ENCODE results near the gene RPL11. TPM values are rescaled to one million over a fixed set of nuclear protein-coding genes. Genes with fewer than 3 reads are reported as not detected.
A peak's percentile ranks its signal among the peaks of the same experiment; 100 is the strongest.

The RPL11 gene
- 1,031 and 1,441 TPM in 2 replicates for total RNA-seq (2014; rRNA removed)
- percentile 99 among the genes with signal in this experiment for Bru-seq, nascent RNA
- percentile 99 among the genes with signal in this experiment for BruChase-seq, experiment 1, labeled RNA remaining after a 6-hour chase
- BruChase-seq, experiment 2, labeled RNA remaining after a 2-hour chase: percentile 99 among the genes with signal in this experiment
- long read RNA-seq, transcript RPL11-206 (6 exons, 1,017 nt): major isoform, 365 of 1,351 reads
- long read RNA-seq, transcript RPL11-201 (6 exons, 660 nt): minor isoform, 45 of 1,351 reads
- long read RNA-seq, transcript RPL11-203 (5 exons, 879 nt): minor isoform, 23 of 1,351 reads
- long read RNA-seq, partial matches to known transcripts: 902 of 1,351 reads
- long read RNA-seq, other reads (novel, unspliced or antisense): 13 of 1,351 reads

DNA sequence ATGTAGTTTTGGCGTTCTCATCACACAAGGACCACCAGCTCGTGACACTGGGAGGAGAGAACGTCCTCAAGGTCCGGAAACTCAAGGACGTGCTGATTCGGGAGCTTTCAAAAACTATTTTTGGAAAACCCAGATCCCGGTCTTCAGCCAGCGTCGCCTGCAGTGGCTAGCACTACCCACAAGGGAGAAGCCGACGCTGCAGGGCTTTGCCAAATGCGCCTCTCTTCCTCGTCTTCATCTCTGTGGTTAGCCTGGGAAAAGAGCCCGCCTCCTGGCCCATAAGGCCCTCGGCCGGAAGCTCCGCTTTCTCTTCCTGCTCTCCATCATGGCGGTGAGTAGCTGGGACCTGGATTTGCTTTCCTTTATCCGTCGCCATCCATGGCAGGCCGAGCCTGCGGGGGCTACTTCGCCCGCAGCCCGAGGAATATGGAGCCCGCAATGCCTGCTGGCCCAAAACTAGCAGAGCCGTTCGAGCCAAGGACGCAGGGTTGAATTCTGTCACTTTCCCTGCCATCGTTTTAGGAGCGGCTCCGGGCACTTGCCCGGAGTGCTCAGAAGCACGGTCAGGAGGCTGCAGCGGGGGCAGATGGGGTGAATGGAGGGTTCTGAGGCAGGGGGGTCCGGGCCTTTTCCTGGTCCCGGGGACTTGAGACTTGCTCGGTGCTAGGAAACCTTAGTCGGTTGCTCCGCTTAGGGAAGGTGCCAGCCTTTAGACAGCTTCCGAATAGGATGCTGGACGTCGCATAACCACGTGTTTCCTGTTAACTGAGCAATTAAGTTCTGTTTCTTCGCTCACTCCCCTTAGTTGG lies at the start of gene RPL11:
RPL11 (plus strand) TSS at position 308 of the 809 bp plus-strand sequence; CDS start at position 326, 18 bp downstream.
- ATAC-seq: peak; percentile 99
- peak; percentile 97 for DNase-seq
- ChIA-PET POLR2A (ENCODE audit: unreplicated experiment) (interaction anchor here (0.5 to 1.0 kb wide), 5 partner anchors 8 to 591 kb away, joined by 3 to 22 read pairs (median 3); no protein-coding TSS in a partner anchor), CTCF (interaction anchor here (0.8 kb wide), 1 partner anchor 148 kb away, joined by 10 read pairs; no protein-coding TSS in a partner anchor)
- peaks cover 52% of the 10 kb centered on the region for H3K79me2 ChIP-seq (ENCODE audit: low read length)
- H3K9me3 ChIP-seq (ENCODE audit: low read length): no peaks in the 10 kb centered on the region
- intact Hi-C loops (cut with micrococcal nuclease): no loop called here
- no peaks in the 10 kb centered on the region for H3K27me3 ChIP-seq (ENCODE audit: low read length)
- TSS peak; percentile 61 for BruUV-seq (replicated peaks)
- peak within 1 kb of the TSS; percentile 47 for H3K27ac ChIP-seq (ENCODE audit: low read length)
- H3K36me3 ChIP-seq (ENCODE audit: low read depth, low read length): peaks cover 46% of the 10 kb centered on the region
- TF ChIP-seq, protein P1, sequence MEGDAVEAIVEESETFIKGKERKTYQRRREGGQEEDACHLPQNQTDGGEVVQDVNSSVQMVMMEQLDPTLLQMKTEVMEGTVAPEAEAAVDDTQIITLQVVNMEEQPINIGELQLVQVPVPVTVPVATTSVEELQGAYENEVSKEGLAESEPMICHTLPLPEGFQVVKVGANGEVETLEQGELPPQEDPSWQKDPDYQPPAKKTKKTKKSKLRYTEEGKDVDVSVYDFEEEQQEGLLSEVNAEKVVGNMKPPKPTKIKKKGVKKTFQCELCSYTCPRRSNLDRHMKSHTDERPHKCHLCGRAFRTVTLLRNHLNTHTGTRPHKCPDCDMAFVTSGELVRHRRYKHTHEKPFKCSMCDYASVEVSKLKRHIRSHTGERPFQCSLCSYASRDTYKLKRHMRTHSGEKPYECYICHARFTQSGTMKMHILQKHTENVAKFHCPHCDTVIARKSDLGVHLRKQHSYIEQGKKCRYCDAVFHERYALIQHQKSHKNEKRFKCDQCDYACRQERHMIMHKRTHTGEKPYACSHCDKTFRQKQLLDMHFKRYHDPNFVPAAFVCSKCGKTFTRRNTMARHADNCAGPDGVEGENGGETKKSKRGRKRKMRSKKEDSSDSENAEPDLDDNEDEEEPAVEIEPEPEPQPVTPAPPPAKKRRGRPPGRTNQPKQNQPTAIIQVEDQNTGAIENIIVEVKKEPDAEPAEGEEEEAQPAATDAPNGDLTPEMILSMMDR (conservative IDR thresholded peaks at IDR 0.05; ENCODE audit: low read depth, low read length): peak; percentile 66
- TF ChIP-seq EZH2phosphoT487 (IDR thresholded peaks at IDR 0.05; ENCODE audit: borderline replicate concordance, low read length) (no peak), EZH2 (IDR thresholded peaks at IDR 0.05; ENCODE audit: low read length, unreplicated experiment) (no peak)
- peak within 1 kb of the TSS; percentile 86 for H3K4me2 ChIP-seq (ENCODE audit: low read length)
- H4K20me1 ChIP-seq (ENCODE audit: low read length): peaks cover 46% of the 10 kb centered on the region
- H2AFZ ChIP-seq (ENCODE audit: low read length): peak within 1 kb of the TSS; percentile 55
- peaks cover 21% of the 10 kb centered on the region for H3K4me1 ChIP-seq (ENCODE audit: insufficient read depth, low read length)
- peak within 1 kb of the TSS; percentile 98 for H3K9ac ChIP-seq (ENCODE audit: low read length)
- H3K4me3 ChIP-seq (ENCODE audit: low read length): peak within 1 kb of the TSS; percentile 95
- H3F3A ChIP-seq (ENCODE audit: low read length, unreplicated experiment): no peaks in the 10 kb centered on the region
- no peaks in the 10 kb centered on the region for H3K9me2 ChIP-seq (replicated peaks; ENCODE audit: low read length)

DNA sequence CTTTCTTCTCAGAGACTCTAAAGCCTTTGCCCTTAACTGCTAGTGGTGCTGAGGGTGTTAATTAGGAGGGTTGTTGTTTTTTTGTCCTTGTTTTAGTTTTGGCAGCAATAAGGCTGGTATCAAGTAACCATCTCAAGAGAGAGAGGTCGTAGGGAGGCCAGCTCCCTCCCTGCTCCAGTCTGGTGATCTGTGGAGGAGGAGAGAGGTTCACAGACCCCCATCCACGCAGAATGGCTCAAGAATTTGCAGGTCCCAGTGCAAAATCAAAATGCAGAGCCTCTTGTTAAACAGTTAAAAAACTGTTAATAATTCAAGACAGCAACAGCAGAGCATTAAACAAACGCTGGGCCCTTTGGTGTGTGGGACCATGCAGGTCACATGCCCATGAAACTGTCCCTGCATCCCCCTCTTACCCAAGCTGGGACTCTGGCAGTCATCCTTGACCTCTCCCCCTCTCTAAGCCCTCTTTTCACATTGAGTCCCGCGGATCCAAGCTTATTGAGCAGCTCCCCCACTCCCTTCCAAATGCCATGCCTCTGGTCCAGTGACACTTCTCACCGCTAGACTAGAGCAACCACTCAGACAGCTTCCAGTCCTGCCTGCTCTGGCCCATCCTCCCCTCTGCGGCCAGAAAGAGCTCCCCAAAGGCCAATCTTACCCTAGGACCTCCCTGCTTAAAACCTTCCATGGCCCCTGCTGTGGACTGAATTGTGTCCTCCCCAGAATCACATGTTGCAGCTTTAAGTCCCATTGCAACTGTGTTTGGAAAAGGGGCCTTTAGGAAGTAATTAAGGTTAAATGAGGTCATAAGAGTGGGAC lies 47.7 kb upstream of the RPL11 start:
- Histone ChIP-seq H2AFZ (ENCODE audit: low read length) (no peak overlapping the region), H3K4me3 (ENCODE audit: low read length) (no peak overlapping the region), H3K9me3 (ENCODE audit: low read length) (no peaks in the 10 kb centered on the region), H3K4me1 (ENCODE audit: insufficient read depth, low read length) (no peaks in the 10 kb centered on the region), H3K4me2 (ENCODE audit: low read length) (no peak overlapping the region), H3K9me2 (replicated peaks; ENCODE audit: low read length) (no peaks in the 10 kb centered on the region), H3K27me3 (ENCODE audit: low read length) (no peaks in the 10 kb centered on the region), H3K27ac (ENCODE audit: low read length) (no peak overlapping the region), H3K36me3 (ENCODE audit: low read depth, low read length) (no peaks in the 10 kb centered on the region), H3F3A (ENCODE audit: low read length, unreplicated experiment) (no peaks in the 10 kb centered on the region), H3K79me2 (ENCODE audit: low read length) (no peaks in the 10 kb centered on the region), H3K9ac (ENCODE audit: low read length) (no peak overlapping the region), H4K20me1 (ENCODE audit: low read length) (no peaks in the 10 kb centered on the region)
- BruUV-seq (replicated peaks): no TSS peak
- intact Hi-C loops (cut with micrococcal nuclease): no loop called here
- ChIA-PET CTCF (interaction anchor here (0.5 kb wide), 1 partner anchor 10 kb away, joined by 5 read pairs; no protein-coding TSS in a partner anchor), POLR2A (ENCODE audit: unreplicated experiment) (no interaction called here)
- DNase-seq: no peak
- TF ChIP-seq EZH2 (IDR thresholded peaks at IDR 0.05; ENCODE audit: low read length, unreplicated experiment) (no peak), EZH2phosphoT487 (IDR thresholded peaks at IDR 0.05; ENCODE audit: borderline replicate concordance, low read length) (no peak)
- TF ChIP-seq, protein P1 (conservative IDR thresholded peaks at IDR 0.05; ENCODE audit: low read depth, low read length): no peak
- ATAC-seq: no peak

Measured in PC-3 (cell line).